ENCODE results near the gene CREB5.

DNA sequence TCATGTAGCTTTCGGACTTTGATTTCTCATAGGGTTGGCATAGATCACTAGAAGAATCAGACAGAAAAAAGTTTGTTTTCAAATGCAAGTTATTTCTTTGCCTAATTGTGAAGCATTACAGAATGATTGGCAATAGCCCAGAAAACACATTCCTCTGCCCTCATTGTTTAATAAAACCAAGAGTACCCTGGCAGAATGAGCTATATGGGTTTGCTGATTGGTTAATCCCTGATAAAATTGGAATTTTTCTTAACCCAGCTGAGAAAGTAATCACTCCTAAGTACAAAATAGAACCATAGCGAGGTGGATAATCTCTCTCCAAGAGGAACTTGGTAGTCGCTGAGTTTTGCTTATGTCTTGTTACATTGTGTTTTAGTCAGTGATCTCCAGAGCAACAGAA is 30.9 kb upstream of the CREB5 start:
- TF ChIP-seq TOX (CRISPR knock-in tag; IDR thresholded peaks at IDR 0.05; ENCODE audit: borderline replicate concordance) (no peak), ARNTL (CRISPR knock-in tag; IDR thresholded peaks at IDR 0.05; ENCODE audit: borderline replicate concordance, low read depth) (no peak), ZNF565 (CRISPR knock-in tag; conservative IDR thresholded peaks at IDR 0.05; ENCODE audit: low read depth) (no peak), TCF4 (CRISPR knock-in tag; IDR thresholded peaks at IDR 0.05; ENCODE audit: borderline replicate concordance) (no peak), ZFP30 (CRISPR knock-in tag; IDR thresholded peaks at IDR 0.05) (no peak), PATZ1 (CRISPR knock-in tag; IDR thresholded peaks at IDR 0.05; ENCODE audit: borderline replicate concordance) (no peak), ZNF70 (CRISPR knock-in tag; IDR thresholded peaks at IDR 0.05) (no peak), ESRRG (CRISPR knock-in tag; IDR thresholded peaks at IDR 0.05) (no peak)
- TF ChIP-seq, protein P1, sequence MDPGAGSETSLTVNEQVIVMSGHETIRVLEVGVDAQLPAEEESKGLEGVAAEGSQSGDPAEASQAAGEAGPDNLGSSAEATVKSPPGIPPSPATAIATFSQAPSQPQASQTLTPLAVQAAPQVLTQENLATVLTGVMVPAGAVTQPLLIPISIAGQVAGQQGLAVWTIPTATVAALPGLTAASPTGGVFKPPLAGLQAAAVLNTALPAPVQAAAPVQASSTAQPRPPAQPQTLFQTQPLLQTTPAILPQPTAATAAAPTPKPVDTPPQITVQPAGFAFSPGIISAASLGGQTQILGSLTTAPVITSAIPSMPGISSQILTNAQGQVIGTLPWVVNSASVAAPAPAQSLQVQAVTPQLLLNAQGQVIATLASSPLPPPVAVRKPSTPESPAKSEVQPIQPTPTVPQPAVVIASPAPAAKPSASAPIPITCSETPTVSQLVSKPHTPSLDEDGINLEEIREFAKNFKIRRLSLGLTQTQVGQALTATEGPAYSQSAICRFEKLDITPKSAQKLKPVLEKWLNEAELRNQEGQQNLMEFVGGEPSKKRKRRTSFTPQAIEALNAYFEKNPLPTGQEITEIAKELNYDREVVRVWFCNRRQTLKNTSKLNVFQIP (CRISPR knock-in tag; IDR thresholded peaks at IDR 0.05; ENCODE audit: borderline replicate concordance, low read depth): no peak
- TF ChIP-seq, protein P2, sequence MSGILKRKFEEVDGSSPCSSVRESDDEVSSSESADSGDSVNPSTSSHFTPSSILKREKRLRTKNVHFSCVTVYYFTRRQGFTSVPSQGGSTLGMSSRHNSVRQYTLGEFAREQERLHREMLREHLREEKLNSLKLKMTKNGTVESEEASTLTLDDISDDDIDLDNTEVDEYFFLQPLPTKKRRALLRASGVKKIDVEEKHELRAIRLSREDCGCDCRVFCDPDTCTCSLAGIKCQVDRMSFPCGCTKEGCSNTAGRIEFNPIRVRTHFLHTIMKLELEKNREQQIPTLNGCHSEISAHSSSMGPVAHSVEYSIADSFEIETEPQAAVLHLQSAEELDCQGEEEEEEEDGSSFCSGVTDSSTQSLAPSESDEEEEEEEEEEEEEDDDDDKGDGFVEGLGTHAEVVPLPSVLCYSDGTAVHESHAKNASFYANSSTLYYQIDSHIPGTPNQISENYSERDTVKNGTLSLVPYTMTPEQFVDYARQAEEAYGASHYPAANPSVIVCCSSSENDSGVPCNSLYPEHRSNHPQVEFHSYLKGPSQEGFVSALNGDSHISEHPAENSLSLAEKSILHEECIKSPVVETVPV (CRISPR knock-in tag; IDR thresholded peaks at IDR 0.05): no peak

Data from SK-N-SH treated with all-trans-retinoic acid at 6 μM for 48 hours (cell line).